Body of pancreas (tissue), 4 donors: Measurements from ENCODE around the gene CSF3. TPM values are rescaled to one million over a fixed set of nuclear protein-coding genes. Genes with fewer than 3 reads are reported as not detected.

Source experiments
- ATAC-seq: fragments of 150-250 bp; one replicate; pipeline ENCODE4 v1.9.1; 2016
- DNase-seq, 4 donors: peaks; one replicate each; pipeline ENCODE4 v3.0.0-alpha.2; 2019
- H3K27ac ChIP-seq, 4 donors: fragments of 200-600 bp; sonication (generic); 1 replicate in 3 of 4; 2 replicates in 1 of 4; pipeline versions ENCODE4 v1.5.1 to v1.6.1; 2016 to 2019; ENCODE audit warnings: mild to moderate bottlenecking in 1 of 4, mixed read lengths in 1 of 4, moderate library complexity in 1 of 4
- H3K27me3 ChIP-seq, 2 donors: fragments of 200-600 bp; sonication (generic); one replicate each; pipeline ENCODE4 v1.6.0; 2016; ENCODE audit warnings: mild to moderate bottlenecking in 1 of 2
- H3K36me3 ChIP-seq, 2 donors: fragments of 200-600 bp; sonication (generic); replicated peaks in 1 of 2; 2 replicates each; pipeline ENCODE4 v1.5.1; 2016; ENCODE audit warnings: low read depth in 2 of 2; ENCODE audit not compliant: insufficient read depth in 1 of 2
- H3K4me1 ChIP-seq: fragments of 200-600 bp; sonication (generic); one replicate; pipeline ENCODE4 v1.6.0; 2016
- H3K4me3 ChIP-seq, 2 donors: fragments of 200-600 bp; sonication (generic); 1 replicate in 1 of 2; 2 replicates in 1 of 2; pipeline ENCODE4 v1.5.1; 2016 to 2019
- H3K9me3 ChIP-seq, 3 donors: fragments of 200-600 bp; sonication (generic); 1 replicate in 2 of 3; 2 replicates in 1 of 3; pipeline ENCODE4 v1.5.1; 2016
- POLR2A ChIP-seq, 3 donors: fragments of 450-650 bp; IDR thresholded peaks; one replicate each; pipeline ENCODE4 v1.6.1; 2016; ENCODE audit warnings: antibody characterized with exemption in 3 of 3, mild to moderate bottlenecking in 2 of 3
- WGBS, 2 donors: methylation state at CpG; one replicate each; pipeline ENCODE4 v1.1.5; 2017; 5-methylcytosine and 5-hydroxymethylcytosine counted together
- intact Hi-C: fragments of 100-400 bp; cut with DNase I; formaldehyde crosslinking; loops from one replicate; pipeline ENCODE4 v1.15.1; 2023
- total RNA-seq, 2 donors: library from RNA; depleted of rRNA; stranded (reverse); fragments of >200 nt; gene quantifications; one replicate each; pipeline ENCODE4 v1.1.0, GENCODE V29; 2016
- TF ChIP-seq, protein P1 (sequence below), 7 experiments: fragments of 450-650 bp in 4 of 7; fragments of 200-600 bp in 3 of 7; sonication (generic) in 3 of 7; IDR thresholded peaks; one replicate each; pipeline ENCODE4 v1.5.1; 2016 to 2019; ENCODE audit warnings: antibody characterized with exemption in 7 of 7

The CSF3 gene
- total RNA-seq, 2 donors from 2014 or later = 0.78 to 1.6 TPM

DNA sequence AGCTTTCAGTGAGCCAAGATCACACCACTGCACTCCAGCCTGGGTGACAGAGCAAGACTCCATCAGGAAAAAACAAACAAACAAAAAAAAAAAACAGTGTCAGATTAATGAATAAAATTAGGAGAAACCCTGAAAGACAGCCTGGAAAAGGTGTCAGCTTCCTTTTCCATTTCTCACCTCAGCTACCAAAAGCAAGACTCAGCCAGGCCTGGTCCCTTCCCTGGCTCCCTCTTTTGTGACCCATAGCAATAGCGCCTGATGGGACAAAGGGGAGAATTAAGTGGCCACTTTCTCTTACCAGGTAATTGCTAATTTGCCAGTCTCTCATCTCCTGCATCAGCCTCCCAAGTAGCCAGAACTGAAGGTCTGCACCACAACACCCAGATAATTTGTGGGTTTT lies 43.6 kb downstream of the CSF3 start:
- intact Hi-C loops = no loop called here

DNA sequence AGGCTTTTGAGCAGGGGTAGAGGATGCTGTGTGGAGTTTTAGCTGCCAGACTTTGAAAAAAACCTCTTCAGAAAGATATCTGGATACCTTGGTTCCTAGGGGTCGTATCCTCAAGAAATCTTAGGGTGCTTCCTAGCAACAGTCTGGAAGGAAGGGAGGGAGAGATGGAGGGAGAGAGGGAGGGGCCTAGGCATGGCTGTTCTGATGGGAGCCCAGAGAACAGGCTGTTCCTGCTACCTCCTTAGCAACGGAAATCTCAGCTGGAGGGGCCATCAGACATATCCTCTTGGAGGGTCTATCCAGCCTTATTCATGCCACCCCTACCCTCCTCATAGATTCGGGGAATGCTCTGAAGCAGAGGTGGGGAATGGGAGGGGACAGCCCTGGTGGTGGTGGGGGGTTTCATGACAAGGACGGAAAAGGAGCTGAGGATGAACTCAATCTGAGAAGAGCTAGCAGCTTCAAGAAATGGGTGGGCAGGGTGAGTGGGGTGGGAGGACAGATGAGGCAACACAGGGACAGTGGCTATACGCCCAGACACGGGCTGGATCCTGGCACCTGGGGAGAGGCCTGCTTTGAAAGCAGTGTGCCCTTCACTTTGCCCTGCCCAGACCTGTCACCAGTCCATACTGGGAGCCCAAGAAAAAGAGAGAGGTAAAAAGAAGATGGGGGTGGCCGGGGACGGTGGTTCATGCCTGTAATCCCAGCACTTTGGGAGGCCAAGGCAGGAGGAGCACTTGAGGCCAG lies 44.7 kb downstream of the CSF3 start:
- peaks cover 22% of the 10 kb centered on the region for H3K4me1 ChIP-seq
- no peak overlapping the region for H3K27ac ChIP-seq
- TF ChIP-seq, protein P1, sequence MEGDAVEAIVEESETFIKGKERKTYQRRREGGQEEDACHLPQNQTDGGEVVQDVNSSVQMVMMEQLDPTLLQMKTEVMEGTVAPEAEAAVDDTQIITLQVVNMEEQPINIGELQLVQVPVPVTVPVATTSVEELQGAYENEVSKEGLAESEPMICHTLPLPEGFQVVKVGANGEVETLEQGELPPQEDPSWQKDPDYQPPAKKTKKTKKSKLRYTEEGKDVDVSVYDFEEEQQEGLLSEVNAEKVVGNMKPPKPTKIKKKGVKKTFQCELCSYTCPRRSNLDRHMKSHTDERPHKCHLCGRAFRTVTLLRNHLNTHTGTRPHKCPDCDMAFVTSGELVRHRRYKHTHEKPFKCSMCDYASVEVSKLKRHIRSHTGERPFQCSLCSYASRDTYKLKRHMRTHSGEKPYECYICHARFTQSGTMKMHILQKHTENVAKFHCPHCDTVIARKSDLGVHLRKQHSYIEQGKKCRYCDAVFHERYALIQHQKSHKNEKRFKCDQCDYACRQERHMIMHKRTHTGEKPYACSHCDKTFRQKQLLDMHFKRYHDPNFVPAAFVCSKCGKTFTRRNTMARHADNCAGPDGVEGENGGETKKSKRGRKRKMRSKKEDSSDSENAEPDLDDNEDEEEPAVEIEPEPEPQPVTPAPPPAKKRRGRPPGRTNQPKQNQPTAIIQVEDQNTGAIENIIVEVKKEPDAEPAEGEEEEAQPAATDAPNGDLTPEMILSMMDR (IDR thresholded peaks at IDR 0.05) = no peak
- TF ChIP-seq POLR2A (IDR thresholded peaks at IDR 0.05) = no peak
- H3K36me3 ChIP-seq = no peaks in the 10 kb centered on the region
- no peaks in the 10 kb centered on the region for H3K27me3 ChIP-seq
- H3K4me3 ChIP-seq = no peak overlapping the region
- ATAC-seq = no peak
- DNase-seq = no peak
- intact Hi-C loops = no loop called here
- H3K9me3 ChIP-seq = no peaks in the 10 kb centered on the region
- WGBS, 2 donors = 63 to 65% methylated on average over 8 of the region's 8 CpGs

More for the DNA sequence above, 43.6 kb downstream of the CSF3 start:
- WGBS, 2 donors = 79 to 83% methylated on average over 1 of the region's 1 CpG
- peak overlapping the region in 1 of 4 donors; percentile 32 for H3K27ac ChIP-seq
- DNase-seq = no peak
- H3K4me1 ChIP-seq = peaks cover 16% of the 10 kb centered on the region
- no peaks in the 10 kb centered on the region for H3K27me3 ChIP-seq
- no peaks in the 10 kb centered on the region for H3K36me3 ChIP-seq
- H3K4me3 ChIP-seq = no peak overlapping the region
- H3K9me3 ChIP-seq = no peaks in the 10 kb centered on the region
- TF ChIP-seq, protein P1 (IDR thresholded peaks at IDR 0.05) = no peak
- no peak for ATAC-seq

DNA sequence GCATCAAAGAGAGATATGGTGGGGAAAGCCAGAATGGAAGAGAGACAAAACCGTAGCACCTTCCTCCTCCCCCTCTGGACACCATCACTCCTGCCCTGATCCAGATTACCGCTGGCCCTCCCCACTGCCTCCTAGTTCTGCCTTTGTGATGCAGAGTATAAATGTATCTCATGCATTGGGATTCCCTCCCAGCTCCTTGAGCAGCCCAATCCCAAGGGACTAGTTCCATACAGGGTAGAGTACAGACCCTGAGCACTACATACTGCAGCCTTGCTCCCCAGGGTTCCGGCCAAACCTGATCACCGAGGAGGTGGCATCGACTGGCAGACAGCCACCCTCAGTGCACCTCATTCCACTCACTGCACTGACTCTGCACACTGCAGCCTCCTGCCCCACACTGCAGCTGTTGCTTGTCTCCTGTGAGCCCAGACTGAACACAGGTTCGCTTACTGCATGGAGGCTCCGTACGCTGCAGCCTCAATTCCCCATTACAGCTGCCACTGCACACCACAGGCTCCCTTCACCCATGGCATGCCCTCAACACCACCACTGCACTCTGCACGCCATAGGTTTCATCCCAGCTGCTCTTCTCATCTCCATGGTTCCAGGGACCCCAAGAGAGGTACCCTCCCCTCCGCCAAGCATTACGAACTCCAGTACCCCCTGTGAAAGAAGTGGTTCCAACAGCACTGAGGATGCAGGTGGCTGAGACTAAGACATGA lies 45.8 kb downstream of the CSF3 start:
- ATAC-seq (no peak), DNase-seq (peak in 2 of 4 donors; percentile 26 to 38)
- H3K27me3 ChIP-seq = no peaks in the 10 kb centered on the region
- no peak overlapping the region for H3K4me3 ChIP-seq
- H3K27ac ChIP-seq = no peak overlapping the region
- WGBS, 2 donors = 73% methylated on average over 7 to 11 of the region's 11 CpGs
- no peak for TF ChIP-seq POLR2A (IDR thresholded peaks at IDR 0.05)
- TF ChIP-seq, protein P1 (IDR thresholded peaks at IDR 0.05) = no peak
- no peaks in the 10 kb centered on the region for H3K9me3 ChIP-seq
- intact Hi-C loops = no loop called here
- H3K4me1 ChIP-seq = peaks cover 33% of the 10 kb centered on the region
- no peaks in the 10 kb centered on the region for H3K36me3 ChIP-seq

DNA sequence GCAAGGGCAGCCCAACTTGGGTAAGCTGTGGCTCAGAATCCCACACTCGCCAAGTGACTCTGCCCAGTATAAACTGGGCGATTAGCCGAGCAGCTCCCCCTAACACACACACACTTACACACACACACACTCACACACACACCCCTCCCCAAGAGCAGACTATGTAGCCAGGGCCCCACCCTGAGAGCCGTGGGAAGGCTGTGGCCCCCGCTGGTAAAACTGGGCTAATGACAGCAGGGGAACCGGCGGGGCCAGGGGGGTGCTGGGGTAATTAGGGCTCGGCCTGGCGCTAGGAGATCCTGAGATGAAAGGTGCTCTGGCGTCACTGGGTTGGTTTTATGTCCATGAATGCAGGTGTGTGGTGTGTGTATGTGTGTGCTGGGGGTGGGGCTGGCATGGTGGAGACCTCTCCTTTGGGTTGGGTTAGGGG lies 46.4 kb downstream of the CSF3 start:
- Histone ChIP-seq H3K36me3 (no peaks in the 10 kb centered on the region), H3K4me1 (peaks cover 35% of the 10 kb centered on the region), H3K9me3 (no peaks in the 10 kb centered on the region), H3K4me3 (no peak overlapping the region), H3K27me3 (no peaks in the 10 kb centered on the region), H3K27ac (no peak overlapping the region)
- TF ChIP-seq POLR2A (IDR thresholded peaks at IDR 0.05) = no peak
- TF ChIP-seq, protein P1 (IDR thresholded peaks at IDR 0.05) = no peak
- WGBS, 2 donors = 34 to 48% methylated on average over 3 to 10 of the region's 10 CpGs
- DNase-seq (no peak), ATAC-seq (no peak)
- intact Hi-C loops = no loop called here
